ENCODE measurements around the gene MTF2.

MTF2 gene

GRCh38 chr1:93061895-93062792, 16.9 kb upstream of the MTF2 start:
- TF ChIP-seq CTCF (conservative IDR thresholded peaks at IDR 0.05; ENCODE audit: low read length), result peak; percentile 35
- DNase-seq (ENCODE audit: low read depth), result no peak
- no peak overlapping the region for H3K4me3 ChIP-seq (ENCODE audit: low read length)

- H3K4me3 ChIP-seq (ENCODE audit: low read length), result no peak overlapping the region
- no peak for TF ChIP-seq CTCF (conservative IDR thresholded peaks at IDR 0.05; ENCODE audit: low read length)
- DNase-seq (ENCODE audit: low read depth), result no peak
Measured at GRCh38 chr1:93076268-93076667, 2.8 kb upstream of the MTF2 start.

DNA sequence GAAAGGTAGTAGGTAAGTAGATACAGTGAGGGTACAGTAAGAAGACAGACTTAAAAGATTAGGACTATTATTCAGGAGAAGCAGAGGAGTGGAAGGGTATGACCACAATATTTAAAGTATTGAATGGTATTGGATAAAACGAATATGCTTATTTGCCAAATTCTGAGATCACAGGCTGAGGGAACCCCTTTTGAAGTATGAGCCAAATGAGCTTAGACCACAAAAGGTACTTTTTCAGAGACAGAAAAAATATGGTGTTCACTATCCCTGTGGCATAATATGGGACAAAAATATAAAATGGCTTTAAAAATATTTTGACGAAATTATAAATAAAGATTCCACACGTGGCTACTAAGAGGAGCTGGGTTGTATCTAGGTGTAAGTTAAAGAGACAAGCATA, 880 bp upstream of the MTF2 start:
- no peak for TF ChIP-seq CTCF (conservative IDR thresholded peaks at IDR 0.05; ENCODE audit: low read length)
- peak overlapping the region; percentile 96 for H3K4me3 ChIP-seq (ENCODE audit: low read length)
- no peak for DNase-seq (ENCODE audit: low read depth)

DNA sequence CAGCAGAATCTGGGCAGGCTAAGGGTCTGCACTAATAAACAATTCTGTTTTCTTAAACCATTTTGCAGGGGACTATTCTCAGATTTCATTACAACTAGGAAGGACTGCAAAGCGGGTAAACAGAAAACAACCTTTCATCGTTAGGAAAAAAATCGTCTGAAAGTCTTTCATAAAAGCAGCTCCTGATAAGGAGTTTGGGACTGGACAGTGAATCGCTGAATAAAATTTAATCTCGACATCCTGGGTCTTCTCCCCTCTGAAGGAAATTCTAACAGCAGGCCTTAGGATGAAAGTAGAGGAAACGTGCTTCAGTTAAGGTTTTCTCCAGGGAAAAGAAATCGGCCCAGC, 471 bp upstream of the MTF2 start:
- no peak for TF ChIP-seq CTCF (conservative IDR thresholded peaks at IDR 0.05; ENCODE audit: low read length)
- no peak for DNase-seq (ENCODE audit: low read depth)
- peak overlapping the region; percentile 96 for H3K4me3 ChIP-seq (ENCODE audit: low read length)

GRCh38 chr1:93079685-93080141, 630 bp downstream of the MTF2 start:
- no peak for DNase-seq (ENCODE audit: low read depth)
- peak overlapping the region; percentile 96 for H3K4me3 ChIP-seq (ENCODE audit: low read length)
- TF ChIP-seq CTCF (conservative IDR thresholded peaks at IDR 0.05; ENCODE audit: low read length), result no peak

- peak; percentile 87 for DNase-seq (ENCODE audit: low read depth)
- H3K4me3 ChIP-seq (ENCODE audit: low read length), result peak overlapping the region; percentile 96
- TF ChIP-seq CTCF (conservative IDR thresholded peaks at IDR 0.05; ENCODE audit: low read length), result peak; percentile 67
Measured at GRCh38 chr1:93080179-93080823, 1.2 kb downstream of the MTF2 start.

DNA sequence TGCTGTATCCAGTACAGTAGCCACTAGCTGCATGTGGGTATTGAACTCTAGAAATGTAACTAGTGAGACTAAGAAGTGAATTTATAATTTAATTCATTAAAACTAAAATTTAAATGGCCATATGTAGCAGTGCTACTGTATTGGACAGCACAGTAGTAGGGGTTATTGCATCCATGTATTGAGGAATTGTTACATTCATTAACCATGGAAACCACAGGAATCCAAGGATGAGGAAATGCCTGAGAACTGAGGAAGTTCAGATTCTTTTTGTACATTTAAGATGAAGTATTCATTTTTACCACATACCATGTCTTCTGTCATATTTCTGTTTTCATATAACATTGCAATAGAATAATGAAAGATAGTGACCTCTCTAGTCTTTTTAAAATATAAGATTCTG, 2.6 kb downstream of the MTF2 start:
- peak; percentile 89 for DNase-seq (ENCODE audit: low read depth)
- TF ChIP-seq CTCF (conservative IDR thresholded peaks at IDR 0.05; ENCODE audit: low read length), result no peak
- peak overlapping the region; percentile 96 for H3K4me3 ChIP-seq (ENCODE audit: low read length)

Data from AG10803 (cell line).